MM.1S (cell line): ENCODE results near the gene UCP1.

Source experiments
- CTCF ChIP-seq: fragments of 300-600 bp; sonication (generic); IDR thresholded peaks from 2 replicates; pipeline ENCODE4 v1.5.1; 2016; ENCODE audit warnings: antibody characterized with exemption, low read length, mixed read lengths
- EZH2 ChIP-seq: fragments of 300-600 bp; sonication (generic); optimal IDR thresholded peaks from 2 replicates; pipeline ENCODE3; 2017; ENCODE audit warnings: low read depth, mild to moderate bottlenecking, antibody characterized with exemption, low read length, mixed read lengths
- EZH2phosphoT487 ChIP-seq: fragments of 300-600 bp; sonication (generic); IDR thresholded peaks from 2 replicates; pipeline ENCODE4 v1.6.1; 2018; ENCODE audit warnings: antibody characterized with exemption, low read length

DNA sequence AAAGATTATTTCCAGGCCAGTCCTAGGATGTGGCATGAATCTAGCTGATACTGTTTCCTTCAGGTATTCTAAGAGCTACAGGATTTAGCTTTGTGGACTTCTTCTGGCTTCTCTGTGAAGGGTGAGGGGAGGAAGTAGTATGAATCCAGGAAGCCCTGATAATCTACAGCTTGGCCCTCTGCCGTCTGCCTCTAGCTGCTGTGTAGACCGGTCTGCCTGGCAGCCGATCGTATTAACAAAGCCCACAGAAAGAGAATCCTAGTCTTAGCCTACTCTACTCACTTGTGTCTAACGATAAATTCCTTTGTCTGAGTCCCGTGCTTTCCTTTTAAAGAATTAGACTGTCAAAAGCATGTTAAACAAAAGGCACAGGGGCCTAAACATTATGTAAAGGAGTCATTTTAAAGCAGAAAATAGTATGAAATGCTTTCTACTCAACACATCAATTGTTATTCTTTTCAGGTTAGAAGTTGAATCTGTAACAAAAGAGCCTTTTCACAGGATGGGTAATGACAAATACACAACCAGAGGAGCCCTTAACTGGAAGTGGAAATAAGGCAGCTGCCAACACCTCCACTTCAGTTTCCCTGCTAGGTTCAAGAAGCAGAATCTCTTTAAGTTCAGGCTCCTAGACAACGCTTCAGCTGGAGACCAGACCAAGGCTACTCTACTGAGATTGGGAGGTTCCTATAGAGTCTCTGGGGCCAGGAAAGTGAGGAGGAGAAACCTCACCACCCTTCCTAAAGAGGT lies 48.9 kb upstream of the UCP1 start:
- no peak for TF ChIP-seq CTCF
- no peak for TF ChIP-seq EZH2phosphoT487
- no peak for TF ChIP-seq EZH2
